GM20000 (cell line): ENCODE data around the gene PWWP2B.

Experiments
- DNase-seq: peaks from one replicate; pipeline ENCODE4 v3.0.0; 2012; ENCODE audit warnings: low spot score
- CTCF ChIP-seq: IDR thresholded peaks from 2 replicates; pipeline ENCODE4 v1.5.1; 2012; ENCODE audit warnings: mild to moderate bottlenecking, control low read depth; ENCODE audit errors: extremely low read depth, missing control alignments

The PWWP2B gene

GRCh38 chr10:132392811-132393694 is 3.9 kb upstream of the PWWP2B start:
- DNase-seq = no peak
- TF ChIP-seq CTCF = no peak

GRCh38 chr10:132393695-132394181 is 3.3 kb upstream of the PWWP2B start:
- TF ChIP-seq CTCF = no peak
- no peak for DNase-seq

GRCh38 chr10:132394201-132394811 is 2.7 kb upstream of the PWWP2B start:
- DNase-seq = no peak
- no peak for TF ChIP-seq CTCF

- no peak for DNase-seq
Observed at GRCh38 chr10:132394936-132395703, 1.9 kb upstream of the PWWP2B start.

DNA sequence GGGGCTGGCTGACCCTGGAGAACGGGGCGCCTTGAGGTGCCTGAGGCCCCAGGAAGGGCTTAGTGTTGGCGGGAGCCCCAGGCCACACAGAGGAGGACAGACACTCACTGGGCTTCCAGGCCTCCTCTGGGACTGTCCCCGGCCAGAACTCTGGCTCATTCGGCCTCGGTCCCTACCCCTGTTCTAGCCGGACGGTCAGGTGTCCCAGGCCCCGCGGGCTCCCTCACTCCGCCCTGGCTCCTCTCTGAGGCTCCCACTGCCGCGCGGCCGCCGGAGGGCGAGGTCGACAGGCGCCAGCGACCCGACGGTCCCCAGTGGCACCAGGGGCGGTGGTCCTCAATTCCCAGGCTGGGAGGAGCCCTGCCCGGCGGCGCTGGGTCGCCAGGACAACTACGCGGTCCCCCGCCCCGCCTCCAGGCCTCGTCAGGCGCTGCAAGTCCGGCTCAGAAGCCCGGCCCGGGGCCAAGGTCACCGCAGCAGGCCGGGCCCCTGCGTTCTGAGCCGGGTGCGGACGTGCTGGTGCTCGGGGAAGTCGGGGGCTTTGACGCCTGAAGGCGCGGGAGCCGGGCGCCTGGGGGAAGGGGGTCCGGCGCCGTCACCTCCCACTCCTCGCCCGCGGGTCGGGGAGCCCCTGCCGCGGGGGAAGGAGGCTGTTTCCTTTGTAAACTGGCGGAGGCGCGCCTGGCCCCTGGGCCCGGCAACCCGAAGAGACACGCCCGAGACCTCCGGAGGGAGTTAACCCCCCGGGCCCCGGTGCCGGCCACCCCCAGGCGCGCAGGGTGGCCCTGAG is 1.1 kb upstream of the PWWP2B start:
- no peak for TF ChIP-seq CTCF
- DNase-seq = no peak

More at GRCh38 chr10:132394936-132395703, 1.9 kb upstream of the PWWP2B start:
- no peak for TF ChIP-seq CTCF

DNA sequence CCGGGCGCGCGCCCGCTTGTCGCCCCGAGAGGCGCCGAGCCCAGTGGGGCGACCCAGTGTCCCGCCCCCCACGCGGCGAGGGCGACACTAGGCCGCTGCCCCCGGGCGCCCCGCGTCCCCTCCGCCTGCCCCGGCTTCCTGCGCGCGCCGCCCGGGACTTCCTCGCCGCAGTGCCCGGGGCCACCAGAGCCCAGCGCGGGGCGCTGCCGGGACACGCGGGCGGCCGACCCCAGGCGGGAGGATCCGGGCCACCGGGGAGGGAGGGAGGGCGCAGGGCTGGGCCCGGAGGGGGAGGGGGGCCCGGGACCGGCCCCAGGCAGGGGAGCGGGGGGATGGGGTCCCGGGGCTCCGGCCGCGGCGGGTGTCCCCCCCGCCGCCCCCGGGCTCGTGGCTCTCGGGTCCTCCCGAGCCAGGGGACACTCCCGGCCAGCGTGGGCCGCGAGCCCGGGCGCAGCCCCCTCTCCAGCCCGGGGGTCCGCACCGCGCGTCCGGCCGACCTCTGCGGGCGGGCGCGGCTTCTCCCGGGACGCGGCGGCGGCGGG is 435 bp upstream of the PWWP2B start:
- DNase-seq = peak; percentile 87
- peak; percentile 19 for TF ChIP-seq CTCF
